Measurements from ENCODE around the gene SPDYC.
"Not testable (repeated sequence)": the region's sequence is repeated elsewhere in the genome, so short reads cannot be mapped to it uniquely, and the experiment has no call there.

Gene SPDYC

GRCh38 chr11:65169164-65169641 is 830 bp upstream of the SPDYC start:
- DNase-seq, result no peak

DNA sequence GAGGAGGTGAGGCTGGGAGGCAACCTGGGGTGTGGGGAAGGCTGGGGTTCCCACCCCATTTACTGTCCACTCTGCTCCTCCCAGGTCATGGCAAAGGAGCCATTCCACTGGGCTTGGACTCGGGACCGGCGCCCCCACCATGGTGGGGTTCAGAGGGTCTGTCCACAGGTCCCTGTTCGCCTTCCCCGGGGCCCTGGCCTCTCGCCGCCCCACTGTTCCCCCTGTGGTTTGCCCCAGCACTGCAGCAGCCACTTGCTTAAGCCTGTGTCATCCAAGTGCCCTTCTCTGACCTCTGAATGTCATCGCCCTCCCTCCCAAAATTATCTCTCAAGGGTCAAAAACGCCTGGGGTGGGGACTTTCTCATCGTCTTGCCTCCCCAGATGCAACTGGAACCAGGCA is 2.6 kb downstream of the SPDYC start:
- no peak for DNase-seq

DNA sequence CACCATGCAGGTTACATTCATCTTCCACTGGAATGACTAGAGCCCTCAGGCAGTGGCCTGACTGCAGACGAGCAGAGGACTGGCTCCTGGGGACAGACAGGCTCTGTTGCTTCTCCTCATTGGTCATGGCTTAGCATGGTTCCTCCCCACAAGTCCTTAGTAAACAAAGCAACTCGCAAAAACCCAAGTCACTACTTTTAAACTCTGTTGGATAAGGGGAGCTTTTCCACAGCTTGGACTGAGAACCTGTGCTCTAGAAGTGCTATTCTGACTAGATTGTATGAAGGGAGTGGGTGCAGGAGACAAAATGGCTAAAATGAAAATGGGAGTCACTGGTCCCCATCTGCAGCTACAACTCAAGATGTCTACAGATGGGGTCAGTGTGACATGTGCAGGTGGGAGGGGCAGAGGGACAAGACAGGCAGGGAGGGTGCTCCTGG is 4.6 kb downstream of the SPDYC start:
- DNase-seq, result not testable (repeated sequence)

DNA sequence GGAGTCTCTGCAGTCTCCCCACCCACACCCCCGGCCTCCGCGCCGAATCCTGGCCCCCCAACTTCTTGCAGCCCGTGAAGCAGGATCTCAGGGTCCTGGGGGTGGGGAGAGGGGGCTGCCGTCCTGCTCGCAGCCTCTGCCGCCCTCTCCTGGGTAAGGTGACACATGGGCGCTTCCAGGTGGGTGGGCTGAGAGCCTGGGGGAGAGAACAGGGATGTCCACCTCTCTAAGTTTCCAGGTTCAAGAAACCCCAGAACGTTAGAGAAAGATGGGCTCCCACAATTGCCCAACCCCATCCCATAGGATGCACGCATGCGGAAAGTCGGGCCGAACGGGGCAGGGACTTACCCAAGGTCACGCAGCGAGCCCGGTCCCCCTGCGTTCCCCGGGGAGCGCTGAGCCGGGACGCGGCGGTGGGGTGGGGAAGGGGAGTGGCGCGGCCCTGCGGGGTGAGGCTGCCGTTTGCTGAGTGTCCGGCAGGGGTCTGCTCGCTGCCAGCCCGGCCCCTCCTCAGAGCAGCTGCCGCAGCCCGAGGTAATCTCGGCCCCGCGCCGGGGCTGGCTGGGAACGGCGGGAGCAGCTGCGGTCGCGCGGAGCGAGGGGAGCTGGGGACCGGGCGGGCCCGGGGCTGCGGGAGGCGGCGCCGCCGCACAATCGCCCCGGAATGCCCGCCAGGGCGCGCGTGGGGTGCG is 11.0 kb downstream of the SPDYC start:
- DNase-seq, result peak; percentile 52

- DNase-seq, result peak; percentile 82
These were observed 11.7 kb downstream of the SPDYC start, which contains the start of gene CAPN1 for GRCh38 chr11:65181569-65182257. Gene CAPN1 (plus strand): TSS chr11:65181928. CDS start chr11:65182702, 774 bp downstream.

DNA sequence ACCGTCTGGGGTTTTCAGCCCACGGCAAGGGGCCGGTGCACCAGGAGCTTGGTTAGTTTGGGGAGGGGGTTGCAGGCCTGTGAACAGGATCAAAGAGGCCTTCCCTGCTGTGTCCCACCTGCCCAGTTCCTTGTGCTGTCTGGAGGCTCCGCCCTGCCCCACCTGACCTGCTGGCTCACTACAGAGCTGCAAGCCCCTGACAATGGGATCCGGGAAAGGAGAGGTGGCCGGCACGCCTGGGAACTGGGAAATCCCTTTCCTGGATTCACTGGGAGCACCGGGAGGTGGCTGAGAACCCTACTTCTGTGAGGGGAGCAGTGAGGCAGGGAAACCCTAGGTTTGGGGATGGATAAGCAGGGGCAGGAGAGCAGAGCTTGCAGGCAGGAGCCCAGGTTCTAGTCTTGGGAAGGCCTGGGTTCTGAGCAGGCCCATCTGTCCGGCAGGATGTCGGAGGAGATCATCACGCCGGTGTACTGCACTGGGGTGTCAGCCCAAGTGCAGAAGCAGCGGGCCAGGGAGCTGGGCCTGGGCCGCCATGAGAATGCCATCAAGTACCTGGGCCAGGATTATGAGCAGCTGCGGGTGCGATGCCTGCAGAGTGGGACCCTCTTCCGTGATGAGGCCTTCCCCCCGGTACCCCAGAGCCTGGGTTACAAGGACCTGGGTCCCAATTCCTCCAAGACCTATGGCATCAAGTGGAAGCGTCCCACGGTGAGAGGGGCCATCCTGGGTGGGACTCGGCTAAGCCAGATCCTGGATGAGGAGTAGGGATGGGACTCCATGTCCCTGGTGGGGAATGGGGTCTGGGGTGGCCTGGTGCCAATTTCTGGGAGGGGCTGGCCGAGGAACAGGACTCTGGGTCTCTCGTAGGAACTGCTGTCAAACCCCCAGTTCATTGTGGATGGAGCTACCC is 12.5 kb downstream of the SPDYC start:
- no peak for DNase-seq

DNA sequence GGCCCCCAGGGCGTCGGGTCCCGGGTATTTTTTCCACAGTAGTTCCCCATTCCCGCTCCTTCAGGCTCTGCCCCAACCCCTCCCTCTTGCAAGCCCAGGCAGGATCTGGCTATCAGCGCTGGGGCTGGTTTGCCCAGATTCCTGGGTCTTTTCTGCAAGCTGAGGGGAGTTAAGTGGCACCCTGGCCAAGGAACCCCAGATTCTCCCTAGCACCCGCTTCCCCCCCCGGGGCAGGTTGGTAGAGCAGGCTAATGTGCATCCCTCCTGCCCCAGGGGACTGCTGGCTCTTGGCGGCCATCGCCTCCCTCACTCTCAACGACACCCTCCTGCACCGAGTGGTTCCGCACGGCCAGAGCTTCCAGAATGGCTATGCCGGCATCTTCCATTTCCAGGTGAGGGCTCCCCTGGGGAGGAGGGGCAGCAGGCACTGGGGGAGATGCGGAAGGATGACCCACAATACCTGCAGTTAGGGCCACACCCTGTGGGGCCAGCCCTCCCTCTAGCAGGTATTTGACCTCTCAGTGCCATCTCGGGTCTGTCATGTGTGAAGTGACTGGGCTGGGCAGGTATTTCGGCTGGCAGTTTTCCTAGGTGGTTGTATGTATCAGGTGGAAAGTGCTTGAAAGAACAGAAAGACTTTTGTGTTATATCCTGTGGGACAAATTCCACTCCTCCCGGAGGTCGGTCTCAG is 13.3 kb downstream of the SPDYC start:
- no peak for DNase-seq

- no peak for DNase-seq
These were observed 14.1 kb downstream of the SPDYC start for GRCh38 chr11:65184146-65184545.

- DNase-seq, result no peak
These were observed 15.1 kb downstream of the SPDYC start for GRCh38 chr11:65185171-65185570.

GRCh38 chr11:65185869-65186341 is 15.9 kb downstream of the SPDYC start:
- no peak for DNase-seq

DNA sequence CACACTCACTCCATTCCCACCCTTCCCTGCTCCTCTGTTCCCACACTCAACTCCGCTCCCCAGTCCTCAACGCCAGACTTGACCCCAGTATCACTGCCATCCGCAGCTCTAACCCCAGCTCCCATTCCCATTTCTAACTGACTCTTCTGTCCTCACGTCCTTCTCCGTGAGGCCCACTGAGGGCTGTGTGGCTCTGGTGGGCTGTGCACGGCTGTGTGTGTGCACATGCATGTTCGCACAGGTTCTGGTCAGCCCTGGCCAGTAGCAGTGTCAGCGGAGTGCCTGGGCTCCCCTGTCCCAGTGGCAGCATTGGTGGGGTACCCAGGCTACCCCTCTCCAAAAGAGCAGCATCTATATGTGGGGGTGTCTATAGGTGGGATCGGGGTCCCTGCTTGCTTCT is 16.7 kb downstream of the SPDYC start:
- DNase-seq, result no peak

GRCh38 chr11:65187146-65187675 is 17.2 kb downstream of the SPDYC start:
- no peak for DNase-seq

DNA sequence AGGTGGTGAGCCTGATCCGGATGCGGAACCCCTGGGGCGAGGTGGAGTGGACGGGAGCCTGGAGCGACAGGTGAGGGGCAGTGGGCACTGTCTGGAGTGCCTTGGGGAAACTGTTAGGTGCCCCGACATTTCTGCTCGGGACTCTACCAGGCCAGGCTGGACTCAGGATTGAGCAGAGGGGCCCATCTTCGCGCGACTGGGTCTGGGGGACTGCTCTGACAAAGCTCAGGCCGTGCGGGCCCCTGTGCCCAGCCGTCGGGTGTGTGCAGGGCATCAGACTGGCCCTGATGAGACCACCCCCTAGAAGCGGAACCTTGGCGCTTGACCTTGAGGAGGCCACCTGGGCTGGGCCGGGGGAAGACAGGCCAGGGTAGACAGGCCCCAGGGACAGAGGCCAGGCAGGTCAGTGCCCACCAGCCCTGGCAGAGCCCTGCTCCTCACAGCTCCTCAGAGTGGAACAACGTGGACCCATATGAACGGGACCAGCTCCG is 18.0 kb downstream of the SPDYC start:
- DNase-seq, result no peak

DNA sequence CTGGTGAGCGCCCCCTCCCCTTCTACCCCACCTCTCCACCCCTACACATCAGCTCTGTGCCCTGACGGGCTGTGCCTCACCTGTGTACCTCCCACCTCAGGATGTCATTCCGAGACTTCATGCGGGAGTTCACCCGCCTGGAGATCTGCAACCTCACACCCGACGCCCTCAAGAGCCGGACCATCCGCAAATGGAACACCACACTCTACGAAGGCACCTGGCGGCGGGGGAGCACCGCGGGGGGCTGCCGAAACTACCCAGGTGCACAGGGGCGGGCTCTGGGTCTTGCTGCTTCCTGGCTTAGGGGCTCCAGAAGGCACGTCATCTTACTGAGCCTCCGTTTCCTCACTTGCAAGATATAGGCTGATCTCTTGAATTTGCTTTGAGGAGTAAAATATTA is 18.5 kb downstream of the SPDYC start:
- DNase-seq, result no peak

DNA sequence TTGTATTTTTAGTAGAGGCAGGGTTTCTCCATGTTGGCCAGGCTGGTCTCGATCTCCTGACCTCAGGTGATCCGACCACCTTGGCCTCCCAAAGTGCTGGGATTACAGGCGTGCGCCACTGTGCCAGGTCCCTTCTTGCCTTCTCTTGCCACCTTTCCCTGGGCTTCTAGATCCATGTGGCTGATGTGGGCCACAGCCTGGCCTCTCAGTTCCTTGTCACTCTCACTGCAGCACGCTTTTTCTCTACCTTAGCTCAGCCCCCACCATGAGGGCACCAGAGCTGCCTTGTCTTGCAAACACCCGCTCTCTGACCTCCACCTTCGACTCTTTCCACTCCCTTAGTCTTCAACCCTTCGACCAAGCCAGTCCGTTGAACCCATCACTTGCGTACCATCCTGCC is 19.2 kb downstream of the SPDYC start:
- DNase-seq, result no peak

DNA sequence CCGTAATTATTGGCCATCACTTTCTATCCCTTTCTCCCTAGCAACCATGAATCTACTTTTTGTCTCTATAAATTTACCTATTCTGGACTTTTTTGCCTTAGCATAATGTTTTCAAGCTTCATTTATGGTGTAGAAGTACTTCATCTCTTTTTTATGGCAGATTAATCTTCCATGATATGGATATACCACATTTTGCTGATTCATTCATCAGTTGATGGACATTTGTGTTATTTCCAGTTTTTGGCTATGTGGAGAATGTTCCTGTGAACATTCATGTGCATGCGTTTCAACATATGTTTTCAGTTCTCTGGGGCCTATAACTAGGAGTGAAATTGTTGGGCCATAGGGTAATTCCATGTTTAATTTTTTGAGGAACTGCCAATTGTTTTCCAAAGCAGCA is 24.5 kb downstream of the SPDYC start:
- no peak for DNase-seq

- DNase-seq, result no peak
These were observed 34.1 kb downstream of the SPDYC start for GRCh38 chr11:65204143-65204542.

DNA sequence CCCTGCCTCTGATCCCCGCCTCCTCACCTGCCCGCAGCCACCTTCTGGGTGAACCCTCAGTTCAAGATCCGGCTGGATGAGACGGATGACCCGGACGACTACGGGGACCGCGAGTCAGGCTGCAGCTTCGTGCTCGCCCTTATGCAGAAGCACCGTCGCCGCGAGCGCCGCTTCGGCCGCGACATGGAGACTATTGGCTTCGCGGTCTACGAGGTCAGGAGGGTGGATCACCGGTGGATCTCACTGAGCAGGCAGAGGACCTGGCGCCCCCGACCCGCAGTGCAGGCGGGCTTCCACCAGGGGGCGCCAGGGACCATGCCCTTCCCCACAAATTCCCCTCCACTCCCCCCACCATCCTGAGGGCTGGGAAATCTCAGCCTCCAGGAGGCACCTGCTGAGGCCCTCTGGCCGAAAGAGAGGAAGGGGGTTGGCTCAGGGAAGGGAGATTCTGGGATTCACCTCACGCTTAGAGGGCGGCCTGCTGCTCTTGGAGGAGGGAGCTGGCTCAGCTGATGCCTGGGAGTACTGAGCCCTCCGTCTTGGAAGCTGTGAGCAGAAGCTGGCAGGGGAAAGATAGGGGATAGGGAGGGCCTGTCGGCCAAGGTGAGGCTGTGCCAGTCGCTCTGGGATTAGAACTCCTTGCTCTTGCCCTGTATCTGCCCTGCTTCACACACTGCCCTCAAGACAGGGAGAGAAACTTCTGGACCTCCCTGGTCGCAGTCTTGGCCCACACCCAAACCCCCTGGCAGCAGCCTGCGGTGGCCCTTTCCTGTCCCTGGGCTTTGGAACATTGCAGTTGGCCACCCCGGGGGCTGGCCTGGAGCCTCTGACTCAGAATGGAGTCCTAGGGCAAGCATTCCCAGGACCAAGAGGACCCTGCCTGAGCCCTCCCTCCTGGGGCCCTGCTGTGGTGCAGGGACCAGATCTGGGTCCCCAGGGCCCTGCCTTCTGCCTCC is 34.9 kb downstream of the SPDYC start:
- DNase-seq, result peak; percentile 6

DNA sequence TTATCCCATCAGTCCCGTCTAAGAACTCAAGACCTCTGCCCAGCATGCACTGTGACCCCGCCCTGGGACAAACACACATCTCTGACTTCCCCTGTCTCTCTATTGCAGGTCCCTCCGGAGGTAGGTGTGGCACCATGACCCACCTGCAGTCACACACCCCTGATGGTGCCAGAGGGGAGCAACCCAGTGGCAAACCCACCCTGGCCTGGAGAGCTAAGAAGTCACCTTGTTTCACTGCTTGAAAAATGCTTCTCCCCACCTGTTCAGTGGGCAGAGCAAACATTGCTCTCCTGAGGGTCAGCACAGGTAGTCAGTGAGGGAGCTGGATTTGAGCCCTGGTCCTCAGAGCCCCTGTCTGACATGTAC is 35.6 kb downstream of the SPDYC start:
- no peak for DNase-seq

- no peak for DNase-seq
These were observed 36.4 kb downstream of the SPDYC start for GRCh38 chr11:65206441-65206841.

GRCh38 chr11:65206901-65207300 is 36.9 kb downstream of the SPDYC start:
- DNase-seq, result no peak
